Sigmoid colon (tissue), 4 donors: Measurements from ENCODE around the gene CCDC126.

Experiments used
- CTCF ChIP-seq, 4 experiments: fragments of 450-650 bp in 3 of 4; fragments of 200-600 bp in 1 of 4; IDR thresholded peaks; one replicate each; pipeline ENCODE4 v1.5.1; 2016 to 2019; ENCODE audit warnings: antibody characterized with exemption in 4 of 4, mild to moderate bottlenecking in 3 of 4, moderate library complexity in 2 of 4
- EP300 ChIP-seq, 4 donors: sonication (generic); formaldehyde crosslinking; IDR thresholded peaks; one replicate each; pipeline ENCODE4 v1.6.1; 2017; ENCODE audit warnings: antibody characterized with exemption in 4 of 4
- POLR2A ChIP-seq, 2 donors: fragments of 450-650 bp; IDR thresholded peaks; one replicate each; pipeline ENCODE4 v1.6.1; 2016; ENCODE audit warnings: antibody characterized with exemption in 2 of 2, mild to moderate bottlenecking in 2 of 2, moderate library complexity in 2 of 2
- POLR2AphosphoS5 ChIP-seq, 4 donors: sonication (generic); formaldehyde crosslinking; IDR thresholded peaks; one replicate each; pipeline ENCODE4 v1.6.1; 2017; ENCODE audit warnings: antibody characterized with exemption in 4 of 4

- TF ChIP-seq CTCF (IDR thresholded peaks at IDR 0.05), result no peak
- no peak for TF ChIP-seq POLR2AphosphoS5 (IDR thresholded peaks at IDR 0.05)
- TF ChIP-seq EP300 (IDR thresholded peaks at IDR 0.05), result no peak
- TF ChIP-seq POLR2A (IDR thresholded peaks at IDR 0.05), result no peak
These were observed 66.9 kb downstream of the CCDC126 start for GRCh38 chr7:23664122-23664521.
